Measurements from ENCODE around the gene CUTA. TPM values are rescaled to one million over a fixed set of nuclear protein-coding genes. Genes with fewer than 3 reads are reported as not detected.

The CUTA gene
- total and polyA plus RNA-seq, 4 donors = 88.7 to 275 (median 128) TPM

DNA sequence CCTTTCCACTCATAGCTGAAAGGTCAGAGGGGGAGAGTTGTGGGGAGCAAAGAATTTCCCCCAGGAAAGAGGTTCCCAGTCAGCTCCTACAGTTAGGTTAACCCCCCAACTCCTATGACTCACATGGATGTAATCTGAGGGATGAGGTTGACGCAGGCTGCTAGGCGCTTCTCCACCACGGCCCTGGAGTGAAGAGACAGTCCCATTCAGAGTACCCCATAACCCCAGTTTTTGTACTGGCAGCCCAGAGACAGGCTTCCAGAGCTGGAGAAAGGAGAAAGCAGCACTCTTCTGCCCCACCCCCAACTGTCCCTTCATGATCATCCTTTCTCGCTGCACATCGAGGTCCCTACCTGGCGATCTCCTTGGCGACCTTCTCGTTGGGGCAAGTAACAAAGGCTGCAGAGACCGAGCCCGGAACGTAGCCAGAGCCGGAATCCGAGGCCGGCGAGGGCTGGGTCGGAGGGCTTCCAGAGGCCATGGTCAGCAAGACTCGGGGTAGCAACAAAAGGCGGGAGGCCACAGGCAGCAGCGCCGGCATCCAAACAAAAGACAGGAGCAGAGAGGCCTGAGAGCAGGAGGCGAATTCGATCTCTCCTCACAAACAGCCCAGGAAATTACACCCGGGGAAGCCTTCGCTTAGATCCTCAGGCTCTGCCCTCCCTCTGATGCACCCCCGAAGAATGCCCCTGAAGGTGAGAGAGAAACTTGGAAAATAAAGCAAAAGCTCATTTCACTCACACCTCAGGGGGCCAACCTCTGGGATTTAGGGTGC lies 592 bp downstream of the CUTA start:
- Histone ChIP-seq H3K4me3 (peak overlapping the region; percentile 34), H3K27ac (ENCODE audit: low read depth in 1 of 2, low read length in 1 of 2) (peak overlapping the region; percentile 52 to 80), H3K27me3 (ENCODE audit: control insufficient read depth in 3 of 3, insufficient read depth in 3 of 3, low read length in 2 of 3) (no peaks in the 10 kb centered on the region), H3K36me3 (ENCODE audit: control insufficient read depth in 4 of 4, insufficient read depth in 4 of 4, low read length in 4 of 4) (peaks cover 4 to 32% (median 16%) of the 10 kb centered on the region in 4 donors), H3K4me1 (ENCODE audit: control insufficient read depth in 5 of 5, insufficient read depth in 5 of 5, low read length in 5 of 5) (peaks cover 0 to 40% (median 15%) of the 10 kb centered on the region in 5 donors), H3K9ac (ENCODE audit: insufficient read depth in 1 of 2, low read length in 2 of 2) (peak overlapping the region; percentile 51 to 86), H3K9me3 (ENCODE audit: control insufficient read depth in 4 of 4, insufficient read depth in 3 of 4, low read length in 3 of 4) (no peaks in the 10 kb centered on the region)
- WGBS, 2 donors = 3% methylated on average over 25 of the region's 25 CpGs
- ATAC-seq (ENCODE audit: insufficient read depth, low FRiP score) = peak; percentile 4
- TF ChIP-seq, protein P1, sequence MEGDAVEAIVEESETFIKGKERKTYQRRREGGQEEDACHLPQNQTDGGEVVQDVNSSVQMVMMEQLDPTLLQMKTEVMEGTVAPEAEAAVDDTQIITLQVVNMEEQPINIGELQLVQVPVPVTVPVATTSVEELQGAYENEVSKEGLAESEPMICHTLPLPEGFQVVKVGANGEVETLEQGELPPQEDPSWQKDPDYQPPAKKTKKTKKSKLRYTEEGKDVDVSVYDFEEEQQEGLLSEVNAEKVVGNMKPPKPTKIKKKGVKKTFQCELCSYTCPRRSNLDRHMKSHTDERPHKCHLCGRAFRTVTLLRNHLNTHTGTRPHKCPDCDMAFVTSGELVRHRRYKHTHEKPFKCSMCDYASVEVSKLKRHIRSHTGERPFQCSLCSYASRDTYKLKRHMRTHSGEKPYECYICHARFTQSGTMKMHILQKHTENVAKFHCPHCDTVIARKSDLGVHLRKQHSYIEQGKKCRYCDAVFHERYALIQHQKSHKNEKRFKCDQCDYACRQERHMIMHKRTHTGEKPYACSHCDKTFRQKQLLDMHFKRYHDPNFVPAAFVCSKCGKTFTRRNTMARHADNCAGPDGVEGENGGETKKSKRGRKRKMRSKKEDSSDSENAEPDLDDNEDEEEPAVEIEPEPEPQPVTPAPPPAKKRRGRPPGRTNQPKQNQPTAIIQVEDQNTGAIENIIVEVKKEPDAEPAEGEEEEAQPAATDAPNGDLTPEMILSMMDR (IDR thresholded peaks at IDR 0.05; ENCODE audit: control extremely low read depth, extremely low read depth) = no peak
- DNase-seq = no peak

DNA sequence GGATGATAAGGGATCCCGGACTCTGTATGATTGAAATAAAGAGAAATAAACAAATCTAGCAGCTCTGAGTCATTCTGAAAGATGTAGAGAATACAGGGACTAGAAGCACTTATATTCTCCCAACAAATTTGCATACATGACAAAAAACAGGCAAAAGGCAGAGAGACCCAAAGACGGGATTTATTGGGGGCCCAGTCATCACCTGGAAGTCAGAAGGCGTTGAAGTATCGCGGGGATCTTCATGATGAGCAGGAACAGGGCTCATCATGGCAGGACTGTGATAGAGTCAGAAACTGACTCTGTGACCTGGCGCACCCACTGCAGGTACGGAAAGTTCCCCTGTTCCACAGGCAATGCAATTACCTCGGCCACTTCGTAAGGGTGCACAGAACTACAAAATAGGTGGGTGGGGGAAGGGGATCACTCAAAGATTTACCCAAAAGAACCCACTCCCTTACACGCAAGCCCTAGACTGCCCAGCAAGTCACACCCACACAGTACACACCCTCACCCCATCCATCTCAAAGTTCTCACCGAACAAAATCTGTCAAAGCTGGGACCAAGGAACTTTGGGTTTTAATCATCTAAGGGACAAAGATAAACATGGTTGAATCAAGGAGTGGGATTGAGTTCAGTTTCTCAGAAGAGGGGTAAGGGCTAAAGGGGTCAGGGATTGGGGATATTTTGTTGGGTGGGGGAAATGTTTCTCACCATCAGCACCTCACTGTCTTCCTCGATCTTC lies 1.4 kb downstream of the CUTA start:
- H3K4me1 ChIP-seq (ENCODE audit: control insufficient read depth in 5 of 5, insufficient read depth in 5 of 5, low read length in 5 of 5) = peaks cover 5 to 47% (median 16%) of the 10 kb centered on the region in 5 donors
- peak overlapping the region; percentile 52 to 80 for H3K27ac ChIP-seq (ENCODE audit: low read depth in 1 of 2, low read length in 1 of 2)
- H3K9me3 ChIP-seq (ENCODE audit: control insufficient read depth in 4 of 4, insufficient read depth in 3 of 4, low read length in 3 of 4) = no peaks in the 10 kb centered on the region
- no peaks in the 10 kb centered on the region for H3K27me3 ChIP-seq (ENCODE audit: control insufficient read depth in 3 of 3, insufficient read depth in 3 of 3, low read length in 2 of 3)
- H3K4me3 ChIP-seq = no peak overlapping the region
- DNase-seq (no peak), ATAC-seq (ENCODE audit: insufficient read depth, low FRiP score) (no peak)
- H3K9ac ChIP-seq (ENCODE audit: insufficient read depth in 1 of 2, low read length in 2 of 2) = peak overlapping the region; percentile 51 to 86
- WGBS, 2 donors = 53 to 69% methylated on average over 12 of the region's 12 CpGs
- TF ChIP-seq, protein P1 (IDR thresholded peaks at IDR 0.05; ENCODE audit: control extremely low read depth, extremely low read depth) = no peak
- peaks cover 4 to 32% (median 16%) of the 10 kb centered on the region in 4 donors for H3K36me3 ChIP-seq (ENCODE audit: control insufficient read depth in 4 of 4, insufficient read depth in 4 of 4, low read length in 4 of 4)

DNA sequence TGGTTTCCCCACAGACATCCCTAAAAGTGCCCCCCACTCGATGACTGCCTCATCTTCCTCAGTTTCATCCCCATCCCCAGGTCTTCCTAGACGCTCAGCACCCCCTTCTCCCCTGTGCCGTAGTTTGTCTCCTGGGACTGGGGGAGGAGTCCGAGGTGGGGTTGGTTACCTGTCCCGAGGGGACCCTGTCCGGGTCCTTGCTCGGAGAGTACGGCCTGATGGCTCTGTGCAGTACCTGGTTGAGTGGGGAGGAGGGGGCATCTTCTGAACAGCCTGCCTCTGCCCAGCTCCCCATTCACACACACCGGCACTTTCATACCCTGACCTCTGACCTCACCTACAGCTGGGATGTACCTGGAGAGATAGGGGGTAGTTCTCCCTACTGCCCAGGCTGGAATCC lies 2.1 kb downstream of the CUTA start:
- no peak for ATAC-seq (ENCODE audit: insufficient read depth, low FRiP score)
- WGBS, 2 donors = 82 to 88% methylated on average over 9 of the region's 9 CpGs
- H3K4me1 ChIP-seq (ENCODE audit: control insufficient read depth in 5 of 5, insufficient read depth in 5 of 5, low read length in 5 of 5) = peaks cover 7 to 47% (median 15%) of the 10 kb centered on the region in 5 donors

More for the DNA sequence above, 2.1 kb downstream of the CUTA start:
- peaks cover 4 to 32% (median 16%) of the 10 kb centered on the region in 4 donors for H3K36me3 ChIP-seq (ENCODE audit: control insufficient read depth in 4 of 4, insufficient read depth in 4 of 4, low read length in 4 of 4)
- no peak for DNase-seq
- H3K27ac ChIP-seq (ENCODE audit: low read depth in 1 of 2, low read length in 1 of 2) = no peak overlapping the region
- H3K9ac ChIP-seq (ENCODE audit: insufficient read depth in 1 of 2, low read length in 2 of 2) = no peak overlapping the region
- H3K27me3 ChIP-seq (ENCODE audit: control insufficient read depth in 3 of 3, insufficient read depth in 3 of 3, low read length in 2 of 3) = no peaks in the 10 kb centered on the region
- H3K9me3 ChIP-seq (ENCODE audit: control insufficient read depth in 4 of 4, insufficient read depth in 3 of 4, low read length in 3 of 4) = no peaks in the 10 kb centered on the region
- no peak overlapping the region for H3K4me3 ChIP-seq
- TF ChIP-seq, protein P1 (IDR thresholded peaks at IDR 0.05; ENCODE audit: control extremely low read depth, extremely low read depth) = no peak

Measured in lung (tissue), 12 donors.